Mesenchymal stem cell (in vitro differentiated cells and primary cell): ENCODE measurements around the gene CAPSL.

ENCODE experiments used
- DNase-seq: peaks from one replicate; pipeline ENCODE4 v3.0.0-alpha.2; 2013
- H2AFZ ChIP-seq: one replicate; pipeline ENCODE4 v1.6.1; 2013; ENCODE audit warnings: low read depth, mild to moderate bottlenecking, control low read depth, inconsistent platforms, low read length, moderate library complexity
- H2AK5ac ChIP-seq: 2 replicates; pipeline ENCODE4 v1.6.1; 2013; ENCODE audit warnings: low read length, moderate library complexity, mild to moderate bottlenecking, inconsistent platforms; ENCODE audit not compliant: severe bottlenecking
- H2BK120ac ChIP-seq: one replicate; pipeline ENCODE4 v1.6.1; 2013; ENCODE audit warnings: low read depth, mild to moderate bottlenecking, inconsistent platforms, low read length, moderate library complexity
- H2BK12ac ChIP-seq, 2 experiments: one replicate each; pipeline ENCODE4 v1.6.1; 2013; ENCODE audit warnings: inconsistent platforms in 2 of 2, low read length in 2 of 2, mild to moderate bottlenecking in 2 of 2, moderate library complexity in 2 of 2, control low read depth in 1 of 2
- H2BK15ac ChIP-seq: one replicate; pipeline ENCODE4 v1.6.1; 2013; ENCODE audit warnings: mild to moderate bottlenecking, low read depth, inconsistent platforms; ENCODE audit not compliant: poor library complexity, severe bottlenecking
- H2BK5ac ChIP-seq: 2 replicates; pipeline ENCODE4 v1.6.1; 2013; ENCODE audit warnings: low read depth, mild to moderate bottlenecking, low read length, control low read depth, inconsistent platforms; ENCODE audit not compliant: poor library complexity, severe bottlenecking
- H3K14ac ChIP-seq, 2 experiments: one replicate each; pipeline ENCODE4 v1.6.1; 2013; ENCODE audit warnings: inconsistent platforms in 2 of 2, low read length in 2 of 2, control low read depth in 1 of 2, mild to moderate bottlenecking in 1 of 2, moderate library complexity in 1 of 2
- H3K18ac ChIP-seq, 2 experiments: one replicate each; pipeline ENCODE4 v1.6.1; 2013; ENCODE audit warnings: inconsistent platforms in 2 of 2, low read length in 2 of 2, control low read depth in 1 of 2, low read depth in 1 of 2, mild to moderate bottlenecking in 1 of 2
- H3K23ac ChIP-seq, 2 experiments: one replicate each; pipeline ENCODE4 v1.6.1; 2013; ENCODE audit warnings: inconsistent platforms in 2 of 2, low read length in 2 of 2, mild to moderate bottlenecking in 2 of 2, moderate library complexity in 2 of 2, control low read depth in 1 of 2
- H3K27ac ChIP-seq: 2 replicates; pipeline ENCODE4 v1.5.1; 2013; ENCODE audit warnings: mild to moderate bottlenecking, moderate library complexity, low read length, control low read depth, inconsistent platforms; ENCODE audit not compliant: poor library complexity, severe bottlenecking
- H3K27me3 ChIP-seq, 2 experiments: 2 replicates each; pipeline versions ENCODE4 v1.6.1 to v1.7.0; 2013; ENCODE audit warnings: low read length in 2 of 2, mild to moderate bottlenecking in 2 of 2, moderate library complexity in 2 of 2, control low read depth in 1 of 2, inconsistent platforms in 1 of 2; ENCODE audit not compliant: control insufficient read depth in 1 of 2, insufficient read depth in 1 of 2
- H3K36me3 ChIP-seq, 2 experiments: 2 replicates each; pipeline versions ENCODE4 v1.6.1 to v1.7.0; 2013; ENCODE audit warnings: low read length in 2 of 2, control low read depth in 1 of 2, inconsistent platforms in 1 of 2, low read depth in 1 of 2, mild to moderate bottlenecking in 1 of 2; ENCODE audit not compliant: insufficient read depth in 2 of 2, control insufficient read depth in 1 of 2
- H3K4ac ChIP-seq, 2 experiments: one replicate each; pipeline ENCODE4 v1.6.1; 2013; ENCODE audit warnings: inconsistent platforms in 2 of 2, low read length in 2 of 2, mild to moderate bottlenecking in 2 of 2, moderate library complexity in 2 of 2, control low read depth in 1 of 2, low read depth in 1 of 2
- H3K4me1 ChIP-seq: 2 replicates; pipeline ENCODE4 v1.6.1; 2013; ENCODE audit warnings: low read depth, low read length, control low read depth; ENCODE audit not compliant: control insufficient read depth, insufficient read depth
- H3K4me2 ChIP-seq: 2 replicates; pipeline ENCODE4 v1.6.1; 2013; ENCODE audit warnings: low read length, mild to moderate bottlenecking, inconsistent platforms; ENCODE audit not compliant: poor library complexity, severe bottlenecking
- H3K4me3 ChIP-seq, 2 experiments: 2 replicates each; pipeline versions ENCODE4 v1.5.1 to v1.7.0; 2013; ENCODE audit warnings: low read length in 2 of 2, mild to moderate bottlenecking in 2 of 2, control low read depth in 1 of 2, low read depth in 1 of 2; ENCODE audit not compliant: insufficient read depth in 1 of 2
- H3K79me1 ChIP-seq: replicated peaks from 2 replicates; pipeline ENCODE4 v1.6.1; 2013; ENCODE audit warnings: mild to moderate bottlenecking, control low read depth, low read length, inconsistent platforms; ENCODE audit not compliant: poor library complexity, severe bottlenecking
- H3K9ac ChIP-seq: 2 replicates; pipeline ENCODE4 v1.7.0; 2013; ENCODE audit warnings: mild to moderate bottlenecking, low read length, moderate library complexity
- H3K9me3 ChIP-seq: 2 replicates; pipeline ENCODE4 v1.7.0; 2013; ENCODE audit warnings: mild to moderate bottlenecking, low read length; ENCODE audit not compliant: control insufficient read depth
- H4K8ac ChIP-seq: one replicate; pipeline ENCODE4 v1.6.1; 2013; ENCODE audit warnings: inconsistent platforms, mild to moderate bottlenecking, low read length, moderate library complexity
- H4K91ac ChIP-seq: one replicate; pipeline ENCODE4 v1.6.1; 2013; ENCODE audit warnings: mild to moderate bottlenecking, low read length, inconsistent platforms
- WGBS: methylation state at CpG from one replicate; pipeline ENCODE4 v1.1.7; 2013; ENCODE audit warnings: mixed read lengths; 5-methylcytosine and 5-hydroxymethylcytosine counted together

Gene CAPSL

GRCh38 chr5:35870605-35871004 lies 67.8 kb downstream of the CAPSL start:
- Histone ChIP-seq H2BK120ac (no peak overlapping the region), H3K4ac (no peak overlapping the region), H3K4me1 (no peaks in the 10 kb centered on the region), H3K79me1 (no peaks in the 10 kb centered on the region), H3K14ac (no peak overlapping the region), H2BK5ac (no peak overlapping the region), H3K9ac (no peak overlapping the region), H3K27me3 (no peaks in the 10 kb centered on the region), H2AFZ (no peak overlapping the region), H4K8ac (no peak overlapping the region), H3K4me2 (no peak overlapping the region), H3K27ac (no peak overlapping the region), H3K9me3 (no peaks in the 10 kb centered on the region), H2BK12ac (no peak overlapping the region), H4K91ac (no peak overlapping the region), H3K4me3 (no peak overlapping the region), H3K18ac (no peak overlapping the region), H3K23ac (no peak overlapping the region), H2AK5ac (no peak overlapping the region), H2BK15ac (no peak overlapping the region), H3K36me3 (no peaks in the 10 kb centered on the region)
- DNase-seq, result no peak
- whole genome bisulfite sequencing, result 97% methylated on average over 3 of the region's 4 CpGs

- H2AK5ac ChIP-seq, result no peak overlapping the region
- 87% methylated on average over 5 of the region's 5 CpGs for WGBS
Observed at GRCh38 chr5:35869685-35870277, 68.6 kb downstream of the CAPSL start.

GRCh38 chr5:35867998-35868397 lies 70.4 kb downstream of the CAPSL start:
- H4K91ac ChIP-seq, result no peak overlapping the region
- no peaks in the 10 kb centered on the region for H3K79me1 ChIP-seq
- H3K27me3 ChIP-seq, result no peaks in the 10 kb centered on the region
- H3K27ac ChIP-seq, result no peak overlapping the region
- no peak overlapping the region for H4K8ac ChIP-seq
- no peak overlapping the region for H2BK120ac ChIP-seq
- H3K14ac ChIP-seq, result no peak overlapping the region
- H2BK15ac ChIP-seq, result no peak overlapping the region
- WGBS, result 99% methylated on average over 2 of the region's 4 CpGs
- DNase-seq, result no peak
- H3K4me1 ChIP-seq, result no peaks in the 10 kb centered on the region
- H3K23ac ChIP-seq, result no peak overlapping the region
- H3K4me3 ChIP-seq, result no peak overlapping the region
- no peak overlapping the region for H2BK12ac ChIP-seq
- H3K9me3 ChIP-seq, result peaks cover 4% of the 10 kb centered on the region
- no peak overlapping the region for H3K4ac ChIP-seq
- no peaks in the 10 kb centered on the region for H3K36me3 ChIP-seq
- H3K18ac ChIP-seq, result no peak overlapping the region
- H2AFZ ChIP-seq, result no peak overlapping the region
- no peak overlapping the region for H3K4me2 ChIP-seq
- no peak overlapping the region for H3K9ac ChIP-seq
- H2AK5ac ChIP-seq, result no peak overlapping the region
- no peak overlapping the region for H2BK5ac ChIP-seq

More at GRCh38 chr5:35869685-35870277, 68.6 kb downstream of the CAPSL start:
- Histone ChIP-seq H2BK120ac (no peak overlapping the region), H3K27ac (no peak overlapping the region), H3K36me3 (no peaks in the 10 kb centered on the region), H3K27me3 (no peaks in the 10 kb centered on the region), H3K4ac (no peak overlapping the region), H3K9me3 (no peaks in the 10 kb centered on the region), H3K18ac (no peak overlapping the region), H2AFZ (no peak overlapping the region), H3K79me1 (no peaks in the 10 kb centered on the region), H3K9ac (no peak overlapping the region), H3K4me2 (no peak overlapping the region), H3K4me1 (no peaks in the 10 kb centered on the region), H2BK12ac (no peak overlapping the region), H4K8ac (no peak overlapping the region), H3K23ac (no peak overlapping the region), H2BK15ac (no peak overlapping the region), H4K91ac (no peak overlapping the region), H3K4me3 (no peak overlapping the region), H2BK5ac (no peak overlapping the region), H3K14ac (no peak overlapping the region)
- no peak for DNase-seq

GRCh38 chr5:35863159-35863558 lies 75.3 kb downstream of the CAPSL start:
- H3K18ac ChIP-seq, result no peak overlapping the region
- no peak overlapping the region for H3K23ac ChIP-seq
- H3K36me3 ChIP-seq, result no peaks in the 10 kb centered on the region
- peaks cover 4% of the 10 kb centered on the region for H3K9me3 ChIP-seq
- no peak overlapping the region for H4K91ac ChIP-seq
- H3K27ac ChIP-seq, result no peak overlapping the region
- H3K4me1 ChIP-seq, result no peaks in the 10 kb centered on the region
- no peak overlapping the region for H3K4me2 ChIP-seq
- H2AFZ ChIP-seq, result no peak overlapping the region
- no peak overlapping the region for H3K14ac ChIP-seq
- no peak overlapping the region for H3K4me3 ChIP-seq
- H3K27me3 ChIP-seq, result no peaks in the 10 kb centered on the region
- H2BK120ac ChIP-seq, result no peak overlapping the region
- H4K8ac ChIP-seq, result no peak overlapping the region
- H2BK5ac ChIP-seq, result no peak overlapping the region
- H2BK15ac ChIP-seq, result no peak overlapping the region
- no peaks in the 10 kb centered on the region for H3K79me1 ChIP-seq
- H3K4ac ChIP-seq, result no peak overlapping the region
- DNase-seq, result no peak
- WGBS, result 99% methylated on average over 2 of the region's 3 CpGs
- H3K9ac ChIP-seq, result no peak overlapping the region
- no peak overlapping the region for H2BK12ac ChIP-seq
- H2AK5ac ChIP-seq, result no peak overlapping the region
